ENCODE results near the gene SORT1.
"Not testable (repeated sequence)": the region's sequence is repeated elsewhere in the genome, so short reads cannot be mapped to it uniquely, and the experiment has no call there.

The SORT1 gene

GRCh38 chr1:109379907-109380306 is 17.8 kb downstream of the SORT1 start:
- in situ Hi-C loops (cut with MboI; ENCODE audit: low pct_unique_long_range_greater_than_20kb, low sequenced_read_pairs, unreplicated experiment): no loop called here
- TF ChIP-seq CTCF (IDR thresholded peaks at IDR 0.05; ENCODE audit: extremely low read depth, insufficient read depth, missing control alignments): no peak
- no peak for DNase-seq (ENCODE audit: low spot score)

- TF ChIP-seq CTCF (IDR thresholded peaks at IDR 0.05; ENCODE audit: extremely low read depth, insufficient read depth, missing control alignments): no peak
- in situ Hi-C loops (cut with MboI; ENCODE audit: low pct_unique_long_range_greater_than_20kb, low sequenced_read_pairs, unreplicated experiment): no loop called here
- DNase-seq (ENCODE audit: low spot score): no peak
Observed at GRCh38 chr1:109379422-109379821, 18.3 kb downstream of the SORT1 start.

- DNase-seq (ENCODE audit: low spot score): no peak
- no peak for TF ChIP-seq CTCF (IDR thresholded peaks at IDR 0.05; ENCODE audit: extremely low read depth, insufficient read depth, missing control alignments)
- in situ Hi-C loops (cut with MboI; ENCODE audit: low pct_unique_long_range_greater_than_20kb, low sequenced_read_pairs, unreplicated experiment): no loop called here
Observed at GRCh38 chr1:109377698-109378097, 20.0 kb downstream of the SORT1 start.

GRCh38 chr1:109373696-109374095 is 24.0 kb downstream of the SORT1 start:
- in situ Hi-C loops (cut with MboI; ENCODE audit: low pct_unique_long_range_greater_than_20kb, low sequenced_read_pairs, unreplicated experiment); DNase-seq (ENCODE audit: low spot score): not testable (repeated sequence)

GRCh38 chr1:109373126-109373525 is 24.6 kb downstream of the SORT1 start:
- DNase-seq (ENCODE audit: low spot score): no peak
- in situ Hi-C loops (cut with MboI; ENCODE audit: low pct_unique_long_range_greater_than_20kb, low sequenced_read_pairs, unreplicated experiment): no loop called here

GRCh38 chr1:109372281-109372680 is 25.4 kb downstream of the SORT1 start:
- TF ChIP-seq CTCF (IDR thresholded peaks at IDR 0.05; ENCODE audit: extremely low read depth, insufficient read depth, missing control alignments): no peak
- no peak for DNase-seq (ENCODE audit: low spot score)
- in situ Hi-C loops (cut with MboI; ENCODE audit: low pct_unique_long_range_greater_than_20kb, low sequenced_read_pairs, unreplicated experiment): no loop called here

More at GRCh38 chr1:109373126-109373525, 24.6 kb downstream of the SORT1 start:
- TF ChIP-seq CTCF (IDR thresholded peaks at IDR 0.05; ENCODE audit: extremely low read depth, insufficient read depth, missing control alignments): no peak

- in situ Hi-C loops (cut with MboI; ENCODE audit: low pct_unique_long_range_greater_than_20kb, low sequenced_read_pairs, unreplicated experiment): no loop called here
- no peak for TF ChIP-seq CTCF (IDR thresholded peaks at IDR 0.05; ENCODE audit: extremely low read depth, insufficient read depth, missing control alignments)
- DNase-seq (ENCODE audit: low spot score): no peak
Observed at GRCh38 chr1:109371341-109371739, 26.4 kb downstream of the SORT1 start.
